Naive thymus-derived CD4-positive, alpha-beta T cell (primary cell): ENCODE results near the gene BRD3. TPM values are rescaled to one million over a fixed set of nuclear protein-coding genes. Genes with fewer than 3 reads are reported as not detected.

Experiments
- ATAC-seq: fragments of 150-1000 bp; cut with Tn5 transposase; 2 replicates; pipeline ENCODE4 v1.10.0; 2021; ENCODE audit warnings: mild to moderate bottlenecking, moderate library complexity
- CTCF ChIA-PET: fragments of 350-600 bp; sonication (Branson Sonifier 250); formaldehyde crosslinking; loops from one replicate; lab custom pipeline; 2021; ENCODE audit warnings: antibody characterized with exemption; lab: Charles Lee
- POLR2A ChIA-PET: fragments of 350-600 bp; sonication (Branson Sonifier 250); formaldehyde crosslinking; loops from one replicate; lab custom pipeline; 2021; ENCODE audit warnings: antibody characterized with exemption, inconsistent platforms; lab: Charles Lee
- DNase-seq, 9 donors: peaks; one replicate each; pipeline versions ENCODE4 v3.0.0 to v3.0.0-alpha.2; 2020 to 2022; ENCODE audit warnings: mixed read lengths in 1 of 9
- H3K27ac ChIP-seq: one replicate; pipeline ENCODE4 v1.7.0; 2013; ENCODE audit warnings: mild to moderate bottlenecking, low read depth, low read length, moderate library complexity
- H3K27me3 ChIP-seq, 2 donors: one replicate each; pipeline ENCODE4 v1.7.0; 2013; ENCODE audit warnings: low read length in 2 of 2, mild to moderate bottlenecking in 2 of 2, moderate library complexity in 2 of 2; ENCODE audit not compliant: control insufficient read depth in 2 of 2, insufficient read depth in 2 of 2
- H3K36me3 ChIP-seq, 3 experiments: 1 replicate in 2 of 3; 2 replicates in 1 of 3; pipeline ENCODE4 v1.7.0; 2013; ENCODE audit warnings: low read length in 3 of 3, mild to moderate bottlenecking in 3 of 3, moderate library complexity in 1 of 3; ENCODE audit not compliant: insufficient read depth in 3 of 3, control insufficient read depth in 2 of 3
- H3K4me1 ChIP-seq, 2 donors: one replicate each; pipeline ENCODE4 v1.7.0; 2013; ENCODE audit warnings: low read length in 2 of 2, mild to moderate bottlenecking in 2 of 2, moderate library complexity in 1 of 2; ENCODE audit not compliant: control insufficient read depth in 2 of 2, insufficient read depth in 2 of 2
- H3K4me3 ChIP-seq: 2 replicates; pipeline ENCODE4 v1.7.0; 2013; ENCODE audit warnings: mild to moderate bottlenecking, low read length
- H3K9me3 ChIP-seq, 3 experiments: 1 replicate in 2 of 3; 2 replicates in 1 of 3; pipeline ENCODE4 v1.7.0; 2013; ENCODE audit warnings: low read length in 3 of 3; ENCODE audit not compliant: control insufficient read depth in 2 of 3
- H3K27ac Mint-ChIP-seq, 9 donors: one replicate each; pipeline ENCODE4 v1.8.0; 2020 to 2022; ENCODE audit warnings: mixed read lengths in 9 of 9, mild to moderate bottlenecking in 8 of 9, moderate library complexity in 5 of 9, inconsistent platforms in 2 of 9
- H3K27me3 Mint-ChIP-seq, 5 donors: one replicate each; pipeline ENCODE4 v1.8.0; 2021 to 2022; ENCODE audit warnings: mixed read lengths in 5 of 5, mild to moderate bottlenecking in 1 of 5
- H3K36me3 Mint-ChIP-seq, 5 donors: one replicate each; pipeline ENCODE4 v1.8.0; 2020 to 2022; ENCODE audit warnings: mixed read lengths in 5 of 5, mild to moderate bottlenecking in 3 of 5, inconsistent platforms in 1 of 5
- H3K4me1 Mint-ChIP-seq, 7 donors: one replicate each; pipeline ENCODE4 v1.8.0; 2020 to 2022; ENCODE audit warnings: mixed read lengths in 7 of 7, mild to moderate bottlenecking in 3 of 7, inconsistent platforms in 1 of 7
- H3K4me3 Mint-ChIP-seq, 10 donors: one replicate each; pipeline ENCODE4 v1.8.0; 2020 to 2022; ENCODE audit warnings: mild to moderate bottlenecking in 10 of 10, mixed read lengths in 10 of 10, moderate library complexity in 6 of 10, inconsistent platforms in 2 of 10
- H3K9me3 Mint-ChIP-seq, 11 donors: one replicate each; pipeline ENCODE4 v1.8.0; 2020 to 2022; ENCODE audit warnings: mixed read lengths in 11 of 11, mild to moderate bottlenecking in 4 of 11, inconsistent platforms in 1 of 11, moderate library complexity in 1 of 11
- intact Hi-C, 2 donors: fragments of 100-400 bp; cut with micrococcal nuclease; formaldehyde crosslinking; loops; one replicate each; pipeline ENCODE4 v1.15.1; 2023
- polyA plus RNA-seq, 2 donors: library from polyadenylated mRNA; unstranded; fragments of 300-500 nt; fragmentation: Illumina TruSeq; gene quantifications; one replicate each; pipeline ENCODE4 v1.2.3, GENCODE V29; 2021
- total RNA-seq, 6 experiments: library from RNA in 5 of 6; stranded (reverse) in 5 of 6; gene quantifications; 1 replicate in 5 of 6; 2 replicates in 1 of 6; pipeline ENCODE4 v1.2.3 and lab custom pipeline; 2021 to 2026

The BRD3 gene
- total and polyA plus RNA-seq, 7 experiments from 2014 or later = 12.4 to 49.7 (median 36.4) TPM

GRCh38 chr9:134047868-134048581, 19.8 kb downstream of the BRD3 start:
- Histone ChIP-seq H3K27ac (no peak overlapping the region), H3K36me3 (peaks cover 0 to 99% (median 14%) of the 10 kb centered on the region in 3 experiments), H3K4me3 (no peak overlapping the region), H3K4me1 (no peaks in the 10 kb centered on the region), H3K27me3 (no peaks in the 10 kb centered on the region), H3K9me3 (no peaks in the 10 kb centered on the region)
- H3K27me3 Mint-ChIP-seq = no peaks in the 10 kb centered on the region
- CTCF ChIA-PET = no interaction called here
- H3K9me3 Mint-ChIP-seq = no peaks in the 10 kb centered on the region
- no peak for ATAC-seq
- no peak overlapping the region for H3K27ac Mint-ChIP-seq
- intact Hi-C loops = no loop called here
- no peak overlapping the region for H3K4me3 Mint-ChIP-seq
- H3K36me3 Mint-ChIP-seq = peaks cover 0 to 36% (median 3%) of the 10 kb centered on the region in 5 donors
- POLR2A ChIA-PET = interaction anchor here (0.6 kb wide), 1 partner anchor 18 kb away, joined by 3 read pairs; no protein-coding TSS in a partner anchor
- no peaks in the 10 kb centered on the region for H3K4me1 Mint-ChIP-seq
- DNase-seq = no peak

- Mint-ChIP-seq H3K9me3 (no peaks in the 10 kb centered on the region), H3K27ac (no peak overlapping the region), H3K4me1 (peaks cover 0 to 1% (median 0%) of the 10 kb centered on the region in 7 donors), H3K36me3 (peaks cover 0 to 36% (median 3%) of the 10 kb centered on the region in 5 donors), H3K27me3 (no peaks in the 10 kb centered on the region), H3K4me3 (no peak overlapping the region)
- ATAC-seq (no peak), DNase-seq (no peak)
- no peaks in the 10 kb centered on the region for H3K9me3 ChIP-seq
- H3K4me1 ChIP-seq = no peaks in the 10 kb centered on the region
- ChIA-PET POLR2A (no interaction called here), CTCF (no interaction called here)
- intact Hi-C loops = no loop called here
- H3K27me3 ChIP-seq = no peaks in the 10 kb centered on the region
- H3K4me3 ChIP-seq = no peak overlapping the region
- H3K36me3 ChIP-seq = peaks cover 0 to 91% (median 11%) of the 10 kb centered on the region in 3 experiments
- no peak overlapping the region for H3K27ac ChIP-seq
Observed at GRCh38 chr9:134046894-134047681, 20.7 kb downstream of the BRD3 start.

DNA sequence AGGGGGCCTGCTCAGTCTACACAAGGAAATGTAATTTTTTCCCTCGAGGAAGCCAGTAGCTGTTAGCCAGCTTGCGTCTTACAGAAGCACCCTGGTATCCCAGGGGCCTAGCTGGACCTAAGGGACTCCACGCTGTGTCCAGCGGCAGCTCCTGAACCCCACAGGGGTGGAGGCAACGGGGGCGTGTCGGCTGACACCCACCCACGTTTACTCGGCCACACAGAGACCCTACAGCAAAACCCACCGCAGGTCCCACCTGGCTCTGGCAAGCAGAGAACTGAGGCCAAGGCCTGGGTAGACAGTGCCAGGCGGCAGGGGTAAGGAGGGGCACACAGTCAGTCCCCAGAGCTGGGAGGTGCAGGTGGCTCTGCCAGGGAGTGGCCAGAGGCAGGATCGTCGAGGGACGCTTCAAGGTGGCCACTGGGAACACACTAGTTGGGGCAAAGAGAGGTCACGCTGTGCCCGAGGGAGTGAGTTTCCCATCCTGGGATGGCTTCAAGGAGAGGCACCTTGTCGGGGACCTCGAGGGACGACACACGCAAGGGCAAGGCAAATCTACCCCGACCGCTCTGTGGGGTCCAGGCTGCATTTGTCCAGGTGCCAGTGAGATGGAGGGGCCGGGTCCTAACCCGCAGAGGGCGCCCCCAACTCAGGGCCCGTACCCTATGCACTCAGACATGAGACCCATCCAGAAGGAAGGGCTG, 21.8 kb downstream of the BRD3 start:
- peaks cover 0 to 92% (median 11%) of the 10 kb centered on the region in 3 experiments for H3K36me3 ChIP-seq
- no peaks in the 10 kb centered on the region for H3K27me3 ChIP-seq
- Mint-ChIP-seq H3K4me1 (peaks cover 0 to 1% (median 0%) of the 10 kb centered on the region in 7 donors), H3K9me3 (no peaks in the 10 kb centered on the region), H3K27ac (no peak overlapping the region), H3K36me3 (peaks cover 0 to 35% (median 1%) of the 10 kb centered on the region in 5 donors), H3K27me3 (no peaks in the 10 kb centered on the region), H3K4me3 (no peak overlapping the region)
- no peak overlapping the region for H3K27ac ChIP-seq
- H3K9me3 ChIP-seq = no peaks in the 10 kb centered on the region
- H3K4me3 ChIP-seq = no peak overlapping the region
- ATAC-seq (no peak), DNase-seq (no peak)
- H3K4me1 ChIP-seq = no peaks in the 10 kb centered on the region
- ChIA-PET POLR2A (no interaction called here), CTCF (interaction anchor here (0.8 kb wide), 1 partner anchor 18 kb away, joined by 3 read pairs; no protein-coding TSS in a partner anchor)
- intact Hi-C loops = no loop called here

- ATAC-seq = no peak
- Mint-ChIP-seq H3K9me3 (peaks cover 0 to 2% (median 0%) of the 10 kb centered on the region in 11 donors), H3K27ac (no peak overlapping the region), H3K27me3 (no peaks in the 10 kb centered on the region), H3K4me1 (peaks cover 0 to 1% (median 0%) of the 10 kb centered on the region in 7 donors), H3K36me3 (peaks cover 5 to 43% (median 7%) of the 10 kb centered on the region in 5 donors), H3K4me3 (no peak overlapping the region)
- H3K4me1 ChIP-seq = no peaks in the 10 kb centered on the region
- H3K36me3 ChIP-seq = peaks cover 0 to 91% (median 8%) of the 10 kb centered on the region in 3 experiments
- no peak overlapping the region for H3K27ac ChIP-seq
- CTCF ChIA-PET = interaction anchor here (0.8 kb wide), 1 partner anchor 19 kb away, joined by 3 read pairs; no protein-coding TSS in a partner anchor
- POLR2A ChIA-PET = interaction anchor here (0.8 kb wide), 1 partner anchor 19 kb away, joined by 3 read pairs; the partner anchor contains the start of gene BRD3OS
- intact Hi-C loops = no loop called here
- no peaks in the 10 kb centered on the region for H3K27me3 ChIP-seq
- H3K4me3 ChIP-seq = no peak overlapping the region
- DNase-seq = no peak
- H3K9me3 ChIP-seq = no peaks in the 10 kb centered on the region
Observed at GRCh38 chr9:134044944-134045343, 22.9 kb downstream of the BRD3 start.

- intact Hi-C loops = no loop called here
- H3K9me3 Mint-ChIP-seq = peaks cover 0 to 13% (median 5%) of the 10 kb centered on the region in 11 donors
- Histone ChIP-seq H3K27ac (no peak overlapping the region), H3K36me3 (peaks cover 0 to 91% (median 11%) of the 10 kb centered on the region in 3 experiments), H3K4me3 (no peak overlapping the region), H3K4me1 (no peaks in the 10 kb centered on the region), H3K27me3 (no peaks in the 10 kb centered on the region), H3K9me3 (no peaks in the 10 kb centered on the region)
- POLR2A ChIA-PET = no interaction called here
- CTCF ChIA-PET = no interaction called here
- no peak overlapping the region for H3K4me3 Mint-ChIP-seq
- H3K4me1 Mint-ChIP-seq = peaks cover 0 to 1% (median 0%) of the 10 kb centered on the region in 7 donors
- H3K27me3 Mint-ChIP-seq = no peaks in the 10 kb centered on the region
- no peak for ATAC-seq
- no peak for DNase-seq
- peak overlapping the region in 3 of 9 donors; percentile 20 to 43 (median 38) for H3K27ac Mint-ChIP-seq
- H3K36me3 Mint-ChIP-seq = peaks cover 15 to 48% (median 18%) of the 10 kb centered on the region in 5 donors
Observed at GRCh38 chr9:134043531-134043988, 24.3 kb downstream of the BRD3 start.

DNA sequence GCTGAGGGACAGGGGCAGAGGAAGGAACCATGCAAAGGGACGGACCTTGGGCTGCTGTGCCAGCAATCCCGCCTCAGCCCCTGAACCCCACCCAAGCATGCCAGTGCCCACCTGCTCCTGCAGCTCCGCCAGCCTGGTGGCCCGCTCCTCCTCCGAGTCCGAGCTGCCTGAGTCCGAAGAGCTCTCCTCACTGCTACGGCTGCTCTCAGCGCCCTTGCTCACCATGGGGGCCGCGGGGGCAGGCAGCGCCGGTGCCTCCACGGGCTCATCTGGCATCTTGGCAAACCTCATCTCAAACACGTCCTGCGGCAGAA, 26.2 kb downstream of the BRD3 start:
- no peak overlapping the region for H3K27ac Mint-ChIP-seq
- H3K9me3 Mint-ChIP-seq = peaks cover 0 to 17% (median 5%) of the 10 kb centered on the region in 11 donors
- CTCF ChIA-PET = no interaction called here
- intact Hi-C loops = no loop called here
- Histone ChIP-seq H3K36me3 (peaks cover 0 to 75% (median 11%) of the 10 kb centered on the region in 3 experiments), H3K4me3 (no peak overlapping the region), H3K27me3 (no peaks in the 10 kb centered on the region), H3K4me1 (no peaks in the 10 kb centered on the region), H3K27ac (no peak overlapping the region), H3K9me3 (no peaks in the 10 kb centered on the region)
- POLR2A ChIA-PET = no interaction called here
- H3K27me3 Mint-ChIP-seq = no peaks in the 10 kb centered on the region
- H3K4me3 Mint-ChIP-seq = no peak overlapping the region
- no peak for DNase-seq
- peaks cover 18 to 53% (median 28%) of the 10 kb centered on the region in 5 donors for H3K36me3 Mint-ChIP-seq
- H3K4me1 Mint-ChIP-seq = peaks cover 0 to 1% (median 0%) of the 10 kb centered on the region in 7 donors
- ATAC-seq = no peak
